ENCODE data around the gene SLC25A15.

GRCh38 chr13:40770609-40770933, 18.8 kb upstream of the SLC25A15 start:
- TF ChIP-seq EZH2 (IDR thresholded peaks at IDR 0.05; ENCODE audit: low read length, missing control alignments) (no peak), CTCF (conservative IDR thresholded peaks at IDR 0.05 in 1 of 2, IDR thresholded peaks at IDR 0.05 in 1 of 2; ENCODE audit: low read depth in 1 of 2, low read length in 2 of 2) (no peak)

Data from fibroblast of lung (primary cell).